HepG2 (cell line): ENCODE results near the gene CBX5. TPM values are rescaled to one million over a fixed set of nuclear protein-coding genes. Genes with fewer than 3 reads are reported as not detected.

ENCODE experiments used
- ATF4 ChIP-seq, 2 experiments: fragments of 450-650 bp in 1 of 2; sonication (generic) in 1 of 2; formaldehyde crosslinking; IDR thresholded peaks; 2 replicates each; pipeline versions ENCODE4 v1.5.0 to v1.8.0; 2020 to 2022; ENCODE audit warnings: mild to moderate bottlenecking in 1 of 2, missing genetic modification reagents in 1 of 2
- BRCA1 ChIP-seq: sonication (generic); formaldehyde crosslinking; IDR thresholded peaks from 2 replicates; pipeline ENCODE4 v1.4.0; 2020; ENCODE audit warnings: missing genetic modification reagents
- CEBPZ ChIP-seq: IDR thresholded peaks from 2 replicates; pipeline ENCODE4 v1.6.1; 2012; ENCODE audit warnings: low read length, improper control_type of control experiment
- HIVEP1 ChIP-seq: sonication (generic); formaldehyde crosslinking; IDR thresholded peaks from 2 replicates; pipeline ENCODE4 v1.4.0; 2020; ENCODE audit warnings: mild to moderate bottlenecking, missing genetic modification reagents
- HMG20B ChIP-seq: conservative IDR thresholded peaks from 2 replicates; pipeline ENCODE4 v1.6.1; 2016; ENCODE audit warnings: missing genetic modification reagents, missing compliant biosample characterization
- IKZF4 ChIP-seq: sonication (generic); formaldehyde crosslinking; IDR thresholded peaks from 2 replicates; pipeline ENCODE4 v1.5.1; 2020; ENCODE audit warnings: borderline replicate concordance, mild to moderate bottlenecking, low read depth, missing genetic modification reagents; ENCODE audit errors: not compliant biosample characterization
- KLF6 ChIP-seq: IDR thresholded peaks from 2 replicates; pipeline ENCODE4 v1.8.0; 2016; ENCODE audit warnings: missing biosample characterization, missing genetic modification reagents
- NR3C1 ChIP-seq: sonication (generic); formaldehyde crosslinking; IDR thresholded peaks from 2 replicates; pipeline ENCODE4 v1.4.0; 2020; ENCODE audit warnings: missing genetic modification reagents
- PITX1 ChIP-seq: sonication (generic); formaldehyde crosslinking; IDR thresholded peaks from 2 replicates; pipeline ENCODE4 v1.5.1; 2020; ENCODE audit warnings: mild to moderate bottlenecking, missing genetic modification reagents
- RFX3 ChIP-seq: IDR thresholded peaks from 2 replicates; pipeline ENCODE4 v1.6.1; 2016; ENCODE audit warnings: missing biosample characterization, missing genetic modification reagents
- SOX6 ChIP-seq, 2 experiments: fragments of 450-650 bp in 1 of 2; sonication (generic) in 1 of 2; formaldehyde crosslinking in 1 of 2; IDR thresholded peaks; 2 replicates each; pipeline versions ENCODE4 v1.4.0 to v1.6.1; 2017 to 2020; ENCODE audit warnings: antibody characterized with exemption in 1 of 2, mild to moderate bottlenecking in 1 of 2, missing genetic modification reagents in 1 of 2
- STAG1 ChIP-seq: sonication (generic); formaldehyde crosslinking; IDR thresholded peaks from 2 replicates; pipeline ENCODE4 v1.4.0; 2020; ENCODE audit warnings: missing genetic modification reagents
- ZFP36 ChIP-seq: fragments of 150-350 bp; IDR thresholded peaks from 2 replicates; pipeline ENCODE4 v1.6.1; 2018; ENCODE audit warnings: borderline replicate concordance, low read length, low read depth; ENCODE audit not compliant: partially characterized antibody
- ZNF143 ChIP-seq: sonication (generic); formaldehyde crosslinking; IDR thresholded peaks from 2 replicates; pipeline ENCODE4 v1.4.0; 2020; ENCODE audit warnings: missing genetic modification reagents
- ZNF335 ChIP-seq: sonication (generic); formaldehyde crosslinking; IDR thresholded peaks from 2 replicates; pipeline ENCODE4 v1.4.0; 2020; ENCODE audit warnings: missing genetic modification reagents
- ZNF543 ChIP-seq: sonication (generic); formaldehyde crosslinking; IDR thresholded peaks from 2 replicates; pipeline ENCODE4 v1.4.0; 2020; ENCODE audit warnings: mild to moderate bottlenecking, missing genetic modification reagents
- ZNF547 ChIP-seq: sonication (generic); formaldehyde crosslinking; IDR thresholded peaks from 2 replicates; pipeline ENCODE4 v1.5.1; 2020; ENCODE audit warnings: mild to moderate bottlenecking, missing genetic modification reagents
- ZNF703 ChIP-seq: sonication (generic); formaldehyde crosslinking; IDR thresholded peaks from 2 replicates; pipeline ENCODE4 v1.5.1; 2020; ENCODE audit warnings: missing genetic modification reagents, mild to moderate bottlenecking, moderate library complexity, borderline replicate concordance
- ZNF737 ChIP-seq: sonication (generic); formaldehyde crosslinking; IDR thresholded peaks from 2 replicates; pipeline ENCODE4 v1.5.0; 2020; ENCODE audit warnings: missing genetic modification reagents, mild to moderate bottlenecking, borderline replicate concordance
- polyA plus RNA-seq, 8 experiments: library from polyadenylated mRNA; depleted of rRNA in 3 of 8; stranded (reverse) in 7 of 8; unstranded in 1 of 8; fragments of >200 nt; fragmentation: Illumina TruSeq in 4 of 8; extraction: Trizol in 4 of 8; gene quantifications; 2 replicates each; pipeline versions ENCODE4 v1.2.1 to v1.2.3, GENCODE V29; 2011 to 2016; ENCODE audit warnings: low read depth in 4 of 8, missing spikeins in 1 of 8, mixed read lengths in 1 of 8; ENCODE audit not compliant: insufficient read depth in 1 of 8
- total RNA-seq, 5 experiments: library from RNA; depleted of rRNA; stranded (reverse); fragments of >200 nt; fragmentation: Illumina TruSeq; extraction: Trizol; gene quantifications; 2 replicates each; pipeline ENCODE4 v1.2.3, GENCODE V29; 2016; ENCODE audit warnings: low read depth in 1 of 5
- TF ChIP-seq, protein P1 (sequence below): IDR thresholded peaks from 2 replicates; pipeline ENCODE4 v1.6.1; 2016; ENCODE audit warnings: control low read depth
- TF ChIP-seq, protein P2 (sequence below): sonication (generic); formaldehyde crosslinking; IDR thresholded peaks from 2 replicates; pipeline ENCODE4 v1.8.0; 2022; ENCODE audit warnings: mild to moderate bottlenecking, missing genetic modification reagents; ENCODE audit not compliant: insufficient replicate concordance

Gene CBX5
- total and polyA plus RNA-seq, 2 of the 13 experiments (the other 11 are each of a cell fraction or from before 2014, with no cell fraction given): 16.0 to 22.2 TPM

- TF ChIP-seq IKZF4 (CRISPR knock-in tag) (no peak), ZNF335 (CRISPR knock-in tag) (no peak), RFX3 (CRISPR knock-in tag) (no peak), PITX1 (CRISPR knock-in tag) (no peak), ATF4 (CRISPR knock-in tag; IDR thresholded peaks at IDR 0.05) (no peak), HIVEP1 (no peak), ZNF547 (CRISPR knock-in tag) (no peak), HMG20B (CRISPR knock-in tag) (no peak), ZNF543 (no peak), ZFP36 (no peak), STAG1 (CRISPR knock-in tag) (peak; percentile 70), ZNF143 (CRISPR knock-in tag) (no peak; the same call in 1 of the 2 replicates), KLF6 (CRISPR knock-in tag) (no peak), SOX6 (IDR thresholded peaks at IDR 0.05) (no peak), SOX6 (CRISPR knock-in tag; IDR thresholded peaks at IDR 0.05) (no peak), CEBPZ (no peak), ZNF737 (CRISPR knock-in tag) (no peak), NR3C1 (CRISPR knock-in tag) (no peak), ZNF703 (CRISPR knock-in tag) (no peak), BRCA1 (CRISPR knock-in tag) (no peak)
- TF ChIP-seq, protein P1, sequence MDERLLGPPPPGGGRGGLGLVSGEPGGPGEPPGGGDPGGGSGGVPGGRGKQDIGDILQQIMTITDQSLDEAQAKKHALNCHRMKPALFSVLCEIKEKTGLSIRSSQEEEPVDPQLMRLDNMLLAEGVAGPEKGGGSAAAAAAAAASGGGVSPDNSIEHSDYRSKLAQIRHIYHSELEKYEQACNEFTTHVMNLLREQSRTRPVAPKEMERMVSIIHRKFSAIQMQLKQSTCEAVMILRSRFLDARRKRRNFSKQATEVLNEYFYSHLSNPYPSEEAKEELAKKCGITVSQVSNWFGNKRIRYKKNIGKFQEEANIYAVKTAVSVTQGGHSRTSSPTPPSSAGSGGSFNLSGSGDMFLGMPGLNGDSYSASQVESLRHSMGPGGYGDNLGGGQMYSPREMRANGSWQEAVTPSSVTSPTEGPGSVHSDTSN (CRISPR knock-in tag): no peak
- TF ChIP-seq, protein P2, sequence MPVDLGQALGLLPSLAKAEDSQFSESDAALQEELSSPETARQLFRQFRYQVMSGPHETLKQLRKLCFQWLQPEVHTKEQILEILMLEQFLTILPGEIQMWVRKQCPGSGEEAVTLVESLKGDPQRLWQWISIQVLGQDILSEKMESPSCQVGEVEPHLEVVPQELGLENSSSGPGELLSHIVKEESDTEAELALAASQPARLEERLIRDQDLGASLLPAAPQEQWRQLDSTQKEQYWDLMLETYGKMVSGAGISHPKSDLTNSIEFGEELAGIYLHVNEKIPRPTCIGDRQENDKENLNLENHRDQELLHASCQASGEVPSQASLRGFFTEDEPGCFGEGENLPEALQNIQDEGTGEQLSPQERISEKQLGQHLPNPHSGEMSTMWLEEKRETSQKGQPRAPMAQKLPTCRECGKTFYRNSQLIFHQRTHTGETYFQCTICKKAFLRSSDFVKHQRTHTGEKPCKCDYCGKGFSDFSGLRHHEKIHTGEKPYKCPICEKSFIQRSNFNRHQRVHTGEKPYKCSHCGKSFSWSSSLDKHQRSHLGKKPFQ: no peak
These were observed 65.1 kb downstream of the CBX5 start (continued) for GRCh38 chr12:54214553-54215406.
